ENCODE data around the gene PTPRN2.

The PTPRN2 gene

GRCh38 chr7:158369866-158370265 is 217.8 kb downstream of the PTPRN2 start:
- DNase-seq (ENCODE audit: extremely low spot score): no peak
- ChIA-PET POLR2A (no interaction called here), CTCF (no interaction called here)
- TF ChIP-seq CTBP1 (IDR thresholded peaks at IDR 0.05; ENCODE audit: borderline replicate concordance): no peak
- no peak for TF ChIP-seq HDGF (IDR thresholded peaks at IDR 0.05; ENCODE audit: borderline replicate concordance)
- no peak for TF ChIP-seq LEF1 (IDR thresholded peaks at IDR 0.05; ENCODE audit: borderline replicate concordance)
- no peak for TF ChIP-seq L3MBTL2 (conservative IDR thresholded peaks at IDR 0.05)

- ChIA-PET POLR2A (no interaction called here), CTCF (no interaction called here)
- TF ChIP-seq L3MBTL2 (conservative IDR thresholded peaks at IDR 0.05) (no peak), FOXM1 (IDR thresholded peaks at IDR 0.05; ENCODE audit: borderline replicate concordance) (no peak), ELF4 (IDR thresholded peaks at IDR 0.05) (no peak), TARDBP (IDR thresholded peaks at IDR 0.05) (no peak), ARNT (IDR thresholded peaks at IDR 0.05) (no peak), ZNF384 (IDR thresholded peaks at IDR 0.05) (no peak), SP1 (IDR thresholded peaks at IDR 0.05) (no peak), SUZ12 (IDR thresholded peaks at IDR 0.05) (no peak), LEF1 (IDR thresholded peaks at IDR 0.05; ENCODE audit: borderline replicate concordance) (no peak), FOXA1 (IDR thresholded peaks at IDR 0.05) (no peak), FOXK2 (IDR thresholded peaks at IDR 0.05) (no peak), CTBP1 (IDR thresholded peaks at IDR 0.05; ENCODE audit: borderline replicate concordance) (no peak), BHLHE40 (IDR thresholded peaks at IDR 0.05; ENCODE audit: borderline replicate concordance) (no peak), HDGF (IDR thresholded peaks at IDR 0.05; ENCODE audit: borderline replicate concordance) (no peak), PKNOX1 (IDR thresholded peaks at IDR 0.05) (no peak), NFRKB (IDR thresholded peaks at IDR 0.05) (no peak)
- DNase-seq (ENCODE audit: extremely low spot score): no peak
These were observed 218.3 kb downstream of the PTPRN2 start for GRCh38 chr7:158369290-158369689.

GRCh38 chr7:158368449-158368848 is 219.2 kb downstream of the PTPRN2 start:
- TF ChIP-seq FOXM1 (IDR thresholded peaks at IDR 0.05; ENCODE audit: borderline replicate concordance) (no peak), LEF1 (IDR thresholded peaks at IDR 0.05; ENCODE audit: borderline replicate concordance) (no peak), SUZ12 (IDR thresholded peaks at IDR 0.05) (no peak), ARNT (IDR thresholded peaks at IDR 0.05) (no peak), HDGF (IDR thresholded peaks at IDR 0.05; ENCODE audit: borderline replicate concordance) (no peak), FOXK2 (IDR thresholded peaks at IDR 0.05) (no peak), CTBP1 (IDR thresholded peaks at IDR 0.05; ENCODE audit: borderline replicate concordance) (no peak), NFRKB (IDR thresholded peaks at IDR 0.05) (no peak), TARDBP (IDR thresholded peaks at IDR 0.05) (no peak), PKNOX1 (IDR thresholded peaks at IDR 0.05) (no peak), ELF4 (IDR thresholded peaks at IDR 0.05) (no peak), BHLHE40 (IDR thresholded peaks at IDR 0.05; ENCODE audit: borderline replicate concordance) (no peak), ZNF384 (IDR thresholded peaks at IDR 0.05) (no peak), FOXA1 (IDR thresholded peaks at IDR 0.05) (no peak)
- POLR2A ChIA-PET: no interaction called here
- CTCF ChIA-PET: no interaction called here
- no peak for DNase-seq (ENCODE audit: extremely low spot score)

- TF ChIP-seq L3MBTL2 (conservative IDR thresholded peaks at IDR 0.05): no peak
- TF ChIP-seq SP1 (IDR thresholded peaks at IDR 0.05): no peak
- no peak for TF ChIP-seq ZNF384 (IDR thresholded peaks at IDR 0.05)
- no peak for TF ChIP-seq NFRKB (IDR thresholded peaks at IDR 0.05)
- TF ChIP-seq CTBP1 (IDR thresholded peaks at IDR 0.05; ENCODE audit: borderline replicate concordance): no peak
- TF ChIP-seq TARDBP (IDR thresholded peaks at IDR 0.05): no peak
- TF ChIP-seq LEF1 (IDR thresholded peaks at IDR 0.05; ENCODE audit: borderline replicate concordance): no peak
- no peak for TF ChIP-seq ELF4 (IDR thresholded peaks at IDR 0.05)
- TF ChIP-seq SUZ12 (IDR thresholded peaks at IDR 0.05): no peak
- no peak for TF ChIP-seq FOXM1 (IDR thresholded peaks at IDR 0.05; ENCODE audit: borderline replicate concordance)
- no peak for TF ChIP-seq PKNOX1 (IDR thresholded peaks at IDR 0.05)
- no peak for TF ChIP-seq HDGF (IDR thresholded peaks at IDR 0.05; ENCODE audit: borderline replicate concordance)
- no peak for TF ChIP-seq FOXA1 (IDR thresholded peaks at IDR 0.05)
- TF ChIP-seq ARNT (IDR thresholded peaks at IDR 0.05): no peak
- no peak for TF ChIP-seq FOXK2 (IDR thresholded peaks at IDR 0.05)
- no peak for TF ChIP-seq BHLHE40 (IDR thresholded peaks at IDR 0.05; ENCODE audit: borderline replicate concordance)
- DNase-seq (ENCODE audit: extremely low spot score): no peak
- POLR2A ChIA-PET: no interaction called here
- CTCF ChIA-PET: no interaction called here
These were observed 220.0 kb downstream of the PTPRN2 start for GRCh38 chr7:158367634-158367982.

- DNase-seq (ENCODE audit: extremely low spot score): no peak
- POLR2A ChIA-PET: no interaction called here
- CTCF ChIA-PET: no interaction called here
- TF ChIP-seq CTBP1 (IDR thresholded peaks at IDR 0.05; ENCODE audit: borderline replicate concordance) (no peak), ARNT (IDR thresholded peaks at IDR 0.05) (no peak), ZNF384 (IDR thresholded peaks at IDR 0.05) (no peak), FOXM1 (IDR thresholded peaks at IDR 0.05; ENCODE audit: borderline replicate concordance) (no peak), SUZ12 (IDR thresholded peaks at IDR 0.05) (no peak), FOXK2 (IDR thresholded peaks at IDR 0.05) (no peak), NFRKB (IDR thresholded peaks at IDR 0.05) (no peak), SP1 (IDR thresholded peaks at IDR 0.05) (no peak), PKNOX1 (IDR thresholded peaks at IDR 0.05) (no peak), BHLHE40 (IDR thresholded peaks at IDR 0.05; ENCODE audit: borderline replicate concordance) (no peak), FOXA1 (IDR thresholded peaks at IDR 0.05) (no peak), HDGF (IDR thresholded peaks at IDR 0.05; ENCODE audit: borderline replicate concordance) (no peak)
These were observed 220.5 kb downstream of the PTPRN2 start for GRCh38 chr7:158366916-158367633.
